Natural killer cell treated with Interleukin-12 subunit alpha and Interleukin-12 subunit beta and Interleukin-15 and Interleukin-18, amount 100 ng/mL, for 72 hours (primary cell): Measurements from ENCODE around the gene TCOF1. TPM values are rescaled to one million over a fixed set of nuclear protein-coding genes. Genes with fewer than 3 reads are reported as not detected.
A peak's percentile ranks its signal among the peaks of the same experiment; 100 is the strongest.

ENCODE experiments used
- ATAC-seq, 2 donors: fragments of 150-1000 bp; cut with Tn5 transposase in 1 of 2; sonication (Bioruptor Pico), chemical (Tn5 transposase) in 1 of 2; 2 replicates each; pipeline ENCODE4 v1.10.0; 2021
- DNase-seq: peaks from one replicate; pipeline ENCODE4 v3.0.0; 2022; ENCODE audit warnings: low spot score
- H3K27ac Mint-ChIP-seq, 2 donors: 1 replicate in 1 of 2; 2 replicates in 1 of 2; pipeline ENCODE4 v1.8.0; 2022; ENCODE audit warnings: mixed read lengths in 2 of 2, mild to moderate bottlenecking in 1 of 2, moderate library complexity in 1 of 2
- H3K27me3 Mint-ChIP-seq, 2 donors: 1 replicate in 1 of 2; 2 replicates in 1 of 2; pipeline ENCODE4 v1.8.0; 2022; ENCODE audit warnings: mixed read lengths in 2 of 2
- H3K36me3 Mint-ChIP-seq: one replicate; pipeline ENCODE4 v1.8.0; 2022; ENCODE audit warnings: mixed read lengths
- H3K4me1 Mint-ChIP-seq, 2 donors: 1 replicate in 1 of 2; 2 replicates in 1 of 2; pipeline ENCODE4 v1.8.0; 2022; ENCODE audit warnings: low read depth in 2 of 2, mixed read lengths in 2 of 2, mild to moderate bottlenecking in 1 of 2
- H3K4me3 Mint-ChIP-seq: one replicate; pipeline ENCODE4 v1.8.0; 2022; ENCODE audit warnings: mixed read lengths
- H3K9me3 Mint-ChIP-seq: 2 replicates; pipeline ENCODE4 v1.8.0; 2022; ENCODE audit warnings: mixed read lengths
- total RNA-seq, 2 donors: library from RNA; stranded (reverse); gene quantifications; one replicate each; pipeline ENCODE4 v1.2.3, GENCODE V29; 2022

The TCOF1 gene
- total RNA-seq, 2 donors from 2014 or later = 70.0 to 140 TPM

DNA sequence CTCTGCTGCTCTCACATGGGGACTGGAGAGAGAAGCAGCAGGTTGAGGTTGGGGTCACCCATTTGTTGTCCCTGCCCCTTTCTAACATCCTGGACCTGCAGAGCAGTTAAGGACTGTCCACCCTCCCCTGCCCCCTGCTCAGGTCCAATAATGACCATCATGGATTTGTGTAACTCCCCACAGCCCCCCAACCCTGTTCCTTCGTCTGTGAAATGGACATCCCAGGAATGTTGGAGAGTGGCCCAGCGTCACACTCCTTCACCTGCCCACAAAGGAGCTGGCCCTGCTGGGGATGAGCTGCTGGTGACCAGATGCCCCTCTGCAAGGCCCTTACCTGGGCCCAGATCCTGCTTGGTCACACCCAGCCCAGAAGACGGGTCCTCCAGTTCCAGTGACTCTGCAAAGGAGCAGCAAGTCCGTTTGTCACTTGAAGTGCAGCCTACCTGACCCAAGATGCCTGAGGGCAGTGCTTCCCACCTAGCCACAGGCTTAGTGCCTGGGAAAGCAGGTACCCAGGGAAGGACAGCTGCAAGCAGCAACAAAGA is 44.8 kb downstream of the TCOF1 start:
- peaks cover 9 to 14% of the 10 kb centered on the region in 2 donors for H3K4me1 Mint-ChIP-seq
- H3K27ac Mint-ChIP-seq = peak overlapping the region in 1 of 2 donors; percentile 49
- H3K9me3 Mint-ChIP-seq = no peaks in the 10 kb centered on the region
- no peak for DNase-seq
- H3K27me3 Mint-ChIP-seq = no peaks in the 10 kb centered on the region
- ATAC-seq = no peak
- H3K36me3 Mint-ChIP-seq = peaks cover 14% of the 10 kb centered on the region
- H3K4me3 Mint-ChIP-seq = no peak overlapping the region

DNA sequence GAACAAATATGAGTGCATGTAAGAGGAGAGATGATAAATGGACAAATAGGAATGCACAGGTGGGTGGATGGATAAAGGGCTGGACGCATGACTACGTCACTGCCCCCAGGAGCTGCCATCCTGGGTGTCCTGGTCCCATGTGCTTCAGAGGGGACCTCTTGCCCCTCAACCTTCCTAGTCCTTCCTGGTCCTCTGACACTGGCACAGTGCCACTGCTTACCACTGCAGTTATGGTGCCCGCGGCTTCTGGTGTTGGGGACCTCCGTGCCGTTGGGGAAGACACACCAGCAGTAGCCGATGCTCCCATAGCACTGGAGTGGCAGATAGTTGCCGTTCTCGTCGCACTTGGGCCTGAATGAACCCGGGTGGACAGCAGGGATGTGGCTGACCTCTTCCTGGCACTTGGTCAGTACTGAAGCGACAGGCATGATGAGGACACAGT is 45.4 kb downstream of the TCOF1 start:
- Mint-ChIP-seq H3K36me3 (peaks cover 14% of the 10 kb centered on the region), H3K9me3 (no peaks in the 10 kb centered on the region), H3K4me1 (peaks cover 6 to 14% of the 10 kb centered on the region in 2 donors), H3K4me3 (no peak overlapping the region), H3K27ac (peak overlapping the region in 1 of 2 donors; percentile 49), H3K27me3 (no peaks in the 10 kb centered on the region)
- no peak for ATAC-seq
- DNase-seq = no peak

DNA sequence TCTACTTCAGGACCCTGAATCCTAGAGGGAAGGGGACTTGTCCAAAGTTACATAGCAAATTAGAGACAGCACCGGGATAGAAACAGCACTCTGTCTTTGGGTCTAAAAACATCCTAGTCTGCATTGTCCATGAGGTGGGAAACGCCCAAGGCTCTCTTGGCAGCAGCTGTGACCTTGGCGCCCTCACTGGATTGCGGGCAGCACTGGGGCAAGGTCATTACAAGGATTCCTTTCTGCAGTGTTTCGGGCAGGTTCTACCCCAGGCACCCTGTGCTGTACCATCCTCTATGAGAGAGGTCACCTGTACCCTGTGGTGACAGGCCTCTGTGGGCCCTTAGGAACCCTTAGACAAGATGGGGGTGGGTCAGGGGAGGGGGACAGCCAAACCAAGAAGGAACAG is 46.6 kb downstream of the TCOF1 start:
- Mint-ChIP-seq H3K27ac (no peak overlapping the region), H3K27me3 (no peaks in the 10 kb centered on the region), H3K9me3 (no peaks in the 10 kb centered on the region), H3K36me3 (peaks cover 14% of the 10 kb centered on the region), H3K4me1 (peaks cover 13 to 14% of the 10 kb centered on the region in 2 donors), H3K4me3 (no peak overlapping the region)
- DNase-seq (no peak), ATAC-seq (no peak)

DNA sequence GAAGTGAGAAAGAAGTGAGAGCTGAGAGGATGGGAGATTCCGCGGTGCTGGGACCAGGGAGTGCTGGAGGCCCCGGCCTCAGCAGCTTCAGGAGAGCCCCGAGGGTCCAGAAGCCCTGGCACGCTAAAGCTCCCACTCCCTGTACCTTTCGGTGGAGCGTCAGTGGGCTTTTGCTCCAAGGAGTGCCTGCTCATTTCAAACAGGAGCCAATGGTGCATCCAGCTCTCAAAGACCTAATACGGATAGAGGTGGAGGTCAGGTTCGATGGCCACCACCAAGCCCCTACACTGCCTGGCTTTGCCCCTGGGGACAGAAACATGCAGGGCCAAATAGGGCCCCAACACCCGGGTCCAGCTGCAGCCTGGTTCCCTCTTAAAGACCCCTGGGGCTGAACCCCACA is 47.0 kb downstream of the TCOF1 start:
- Mint-ChIP-seq H3K4me3 (no peak overlapping the region), H3K27ac (no peak overlapping the region), H3K9me3 (no peaks in the 10 kb centered on the region), H3K36me3 (peaks cover 14% of the 10 kb centered on the region), H3K4me1 (peaks cover 13 to 14% of the 10 kb centered on the region in 2 donors), H3K27me3 (no peaks in the 10 kb centered on the region)
- ATAC-seq = no peak
- DNase-seq = no peak

DNA sequence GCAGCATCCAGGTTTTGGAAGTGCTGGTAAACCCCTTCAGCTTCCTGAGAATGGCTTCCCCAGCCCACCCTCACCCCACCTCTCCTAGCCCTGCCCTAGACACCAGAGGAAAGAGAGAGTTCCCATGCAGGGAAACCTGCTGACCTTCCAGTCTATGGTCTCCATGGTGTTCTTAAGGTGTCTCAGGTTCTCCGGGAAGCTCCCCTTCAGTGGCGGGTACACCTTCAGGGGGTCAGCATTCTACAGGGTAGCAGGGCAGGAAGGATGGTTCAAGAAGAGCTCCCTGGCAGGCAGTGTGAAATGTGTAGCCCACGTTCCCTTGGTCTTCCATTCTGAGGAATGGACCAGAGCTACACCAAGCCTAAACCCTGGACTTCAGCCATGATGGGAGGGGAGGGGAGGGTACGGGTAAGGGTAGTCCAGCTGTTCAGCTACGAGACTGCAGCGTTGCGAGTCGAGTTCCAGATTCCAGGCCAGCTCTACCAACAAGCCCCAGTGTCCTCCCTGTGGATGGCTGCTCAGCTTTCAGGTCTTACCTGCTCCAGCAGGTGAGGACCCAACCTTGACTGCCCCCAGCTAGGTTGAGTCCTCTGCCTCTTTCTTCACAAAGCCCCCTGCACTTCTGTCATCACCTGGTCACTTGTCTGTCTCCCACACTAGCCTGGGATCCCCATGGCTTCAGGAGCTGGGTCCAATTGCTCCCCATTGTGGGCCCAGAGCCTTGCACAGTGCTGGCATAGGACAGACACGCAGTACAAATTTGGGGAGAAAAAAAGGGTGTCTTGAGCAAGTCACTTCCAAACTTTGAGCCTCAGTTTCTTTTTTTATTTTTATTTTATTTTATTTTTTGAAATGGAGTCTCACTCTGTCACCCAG is 47.7 kb downstream of the TCOF1 start:
- H3K4me1 Mint-ChIP-seq = peaks cover 19 to 20% of the 10 kb centered on the region in 2 donors
- no peak for ATAC-seq
- H3K27ac Mint-ChIP-seq = no peak overlapping the region
- DNase-seq = no peak
- no peaks in the 10 kb centered on the region for H3K27me3 Mint-ChIP-seq
- no peak overlapping the region for H3K4me3 Mint-ChIP-seq
- H3K36me3 Mint-ChIP-seq = peaks cover 14% of the 10 kb centered on the region
- H3K9me3 Mint-ChIP-seq = no peaks in the 10 kb centered on the region

DNA sequence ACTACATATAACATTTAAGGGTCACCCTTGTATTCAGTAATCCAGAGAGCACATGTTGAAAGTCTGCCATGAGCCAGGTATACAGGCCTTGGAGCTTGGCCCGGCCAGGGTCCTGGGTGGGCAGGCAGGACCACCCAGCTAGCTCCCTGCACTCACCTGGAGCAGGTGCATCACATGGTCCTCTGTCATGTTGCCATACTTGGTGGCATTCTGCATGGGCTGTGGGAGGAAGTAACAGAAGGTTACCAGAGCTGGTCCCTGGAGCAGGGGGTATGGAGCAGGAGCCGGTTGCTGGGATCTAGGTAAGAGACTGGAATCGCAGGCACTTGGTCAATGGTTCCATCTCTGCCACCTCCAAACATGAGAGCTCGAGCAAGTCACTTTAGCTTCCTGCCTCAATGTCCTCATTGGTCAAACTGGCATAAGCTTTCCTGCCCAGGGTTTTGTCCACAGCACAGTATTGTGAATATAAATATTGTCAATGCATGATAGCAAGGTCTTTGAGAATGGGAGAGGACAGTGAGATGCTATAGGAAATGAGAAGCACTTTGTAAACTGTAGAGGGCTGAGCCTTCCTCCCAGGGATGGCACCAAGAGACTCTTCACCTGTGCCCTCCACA is 48.7 kb downstream of the TCOF1 start:
- H3K36me3 Mint-ChIP-seq = peaks cover 12% of the 10 kb centered on the region
- H3K27me3 Mint-ChIP-seq = no peaks in the 10 kb centered on the region
- peak overlapping the region in 1 of 2 donors; percentile 48 for H3K27ac Mint-ChIP-seq
- ATAC-seq (no peak), DNase-seq (no peak)
- H3K4me3 Mint-ChIP-seq = no peak overlapping the region
- H3K9me3 Mint-ChIP-seq = no peaks in the 10 kb centered on the region
- peaks cover 23 to 26% of the 10 kb centered on the region in 2 donors for H3K4me1 Mint-ChIP-seq

DNA sequence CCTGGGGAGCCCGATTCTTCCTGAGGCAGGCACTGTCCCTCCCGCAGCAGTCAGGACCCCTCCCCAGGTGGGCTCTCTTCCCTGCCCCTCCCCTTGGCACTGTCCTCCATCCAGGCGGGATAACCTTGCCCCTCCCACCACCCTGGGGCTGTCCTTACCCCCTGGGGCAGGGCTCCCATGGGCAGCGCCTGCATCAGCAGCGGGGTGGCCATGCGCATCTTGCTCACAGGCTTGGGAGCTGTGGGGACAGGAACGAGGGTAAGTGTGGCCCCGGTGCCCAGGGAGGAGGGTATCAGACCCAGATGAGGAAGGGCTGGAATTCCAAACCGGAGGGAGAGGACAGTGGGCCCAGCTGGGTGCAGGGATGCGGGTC is 49.2 kb downstream of the TCOF1 start:
- DNase-seq (no peak), ATAC-seq (no peak)
- H3K4me3 Mint-ChIP-seq = no peak overlapping the region
- peaks cover 10% of the 10 kb centered on the region for H3K36me3 Mint-ChIP-seq
- H3K27ac Mint-ChIP-seq = peak overlapping the region in 1 of 2 donors; percentile 48
- H3K9me3 Mint-ChIP-seq = no peaks in the 10 kb centered on the region
- no peaks in the 10 kb centered on the region for H3K27me3 Mint-ChIP-seq
- peaks cover 24 to 27% of the 10 kb centered on the region in 2 donors for H3K4me1 Mint-ChIP-seq

DNA sequence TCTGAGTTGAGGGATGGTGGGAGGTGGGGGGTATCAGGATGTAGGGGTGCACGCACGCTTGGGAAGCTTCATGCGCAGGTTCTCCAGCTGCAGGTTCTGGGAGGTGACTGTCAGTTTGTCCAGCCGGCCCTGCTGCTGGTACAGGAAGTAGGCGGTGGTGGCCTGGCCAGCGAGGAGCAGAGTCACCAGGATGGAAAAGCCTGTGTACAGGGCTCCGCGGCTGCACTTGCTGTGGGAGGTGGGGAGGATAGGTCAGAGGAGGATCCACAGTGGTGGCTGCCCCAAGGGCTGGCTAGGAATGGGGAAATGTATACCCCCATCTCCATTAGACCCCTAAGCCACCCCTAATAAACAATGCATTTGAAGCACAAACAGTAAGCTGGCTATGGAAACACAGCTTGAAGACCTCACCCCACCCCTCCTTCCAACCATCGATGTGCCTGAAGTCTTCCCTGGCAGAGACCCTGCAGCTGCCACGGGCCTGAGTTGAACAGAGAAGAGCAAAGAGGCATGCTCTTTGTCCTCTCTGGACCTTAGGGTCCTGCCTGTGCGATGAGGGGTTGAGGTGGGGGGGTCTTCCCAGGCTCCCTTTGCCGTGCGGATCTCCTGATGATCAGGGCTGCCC is 49.7 kb downstream of the TCOF1 start:
- H3K9me3 Mint-ChIP-seq = no peaks in the 10 kb centered on the region
- no peaks in the 10 kb centered on the region for H3K27me3 Mint-ChIP-seq
- peaks cover 24 to 27% of the 10 kb centered on the region in 2 donors for H3K4me1 Mint-ChIP-seq
- DNase-seq (no peak), ATAC-seq (no peak)
- no peak overlapping the region for H3K4me3 Mint-ChIP-seq
- H3K27ac Mint-ChIP-seq = no peak overlapping the region
- peaks cover 10% of the 10 kb centered on the region for H3K36me3 Mint-ChIP-seq

DNA sequence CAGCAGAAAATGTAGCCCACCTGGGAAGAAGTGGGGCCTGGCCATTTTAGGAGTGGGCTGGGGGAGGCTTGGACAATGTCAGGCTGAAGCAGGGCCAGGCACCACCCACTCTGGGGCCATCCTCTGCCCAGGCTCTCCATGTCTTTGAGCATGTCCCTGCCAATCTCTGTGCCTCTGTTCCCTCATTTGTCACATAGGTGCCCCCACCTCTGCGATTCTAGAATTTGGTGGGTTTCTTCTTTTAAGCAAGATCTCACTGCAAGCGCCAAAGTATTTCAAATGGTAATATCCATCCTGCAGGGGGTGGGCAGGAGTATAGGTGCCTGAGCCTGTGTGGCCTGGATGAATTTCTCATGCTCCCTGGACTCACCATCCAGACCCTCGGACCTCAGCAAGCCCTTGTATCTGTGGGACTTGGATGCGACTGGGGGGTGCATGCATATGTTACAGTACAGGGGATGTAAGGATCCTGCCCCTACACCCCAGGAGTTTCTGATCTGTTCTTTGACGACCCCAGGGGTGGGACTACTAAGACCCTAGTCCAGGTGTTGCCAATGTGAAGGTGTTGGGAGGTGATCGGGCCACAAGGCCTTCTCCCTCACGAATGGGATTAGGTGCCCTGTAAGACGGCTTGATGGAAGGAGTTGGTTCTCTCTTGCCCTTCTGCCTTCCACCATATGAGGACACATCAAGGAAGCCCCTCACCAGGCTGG is 50.9 kb downstream of the TCOF1 start:
- Mint-ChIP-seq H3K4me3 (peak overlapping the region; percentile 50), H3K27me3 (no peaks in the 10 kb centered on the region), H3K4me1 (peaks cover 36 to 37% of the 10 kb centered on the region in 2 donors), H3K9me3 (no peaks in the 10 kb centered on the region), H3K36me3 (peaks cover 9% of the 10 kb centered on the region), H3K27ac (peak overlapping the region in 1 of 2 donors; percentile 49)
- DNase-seq = no peak
- no peak for ATAC-seq

DNA sequence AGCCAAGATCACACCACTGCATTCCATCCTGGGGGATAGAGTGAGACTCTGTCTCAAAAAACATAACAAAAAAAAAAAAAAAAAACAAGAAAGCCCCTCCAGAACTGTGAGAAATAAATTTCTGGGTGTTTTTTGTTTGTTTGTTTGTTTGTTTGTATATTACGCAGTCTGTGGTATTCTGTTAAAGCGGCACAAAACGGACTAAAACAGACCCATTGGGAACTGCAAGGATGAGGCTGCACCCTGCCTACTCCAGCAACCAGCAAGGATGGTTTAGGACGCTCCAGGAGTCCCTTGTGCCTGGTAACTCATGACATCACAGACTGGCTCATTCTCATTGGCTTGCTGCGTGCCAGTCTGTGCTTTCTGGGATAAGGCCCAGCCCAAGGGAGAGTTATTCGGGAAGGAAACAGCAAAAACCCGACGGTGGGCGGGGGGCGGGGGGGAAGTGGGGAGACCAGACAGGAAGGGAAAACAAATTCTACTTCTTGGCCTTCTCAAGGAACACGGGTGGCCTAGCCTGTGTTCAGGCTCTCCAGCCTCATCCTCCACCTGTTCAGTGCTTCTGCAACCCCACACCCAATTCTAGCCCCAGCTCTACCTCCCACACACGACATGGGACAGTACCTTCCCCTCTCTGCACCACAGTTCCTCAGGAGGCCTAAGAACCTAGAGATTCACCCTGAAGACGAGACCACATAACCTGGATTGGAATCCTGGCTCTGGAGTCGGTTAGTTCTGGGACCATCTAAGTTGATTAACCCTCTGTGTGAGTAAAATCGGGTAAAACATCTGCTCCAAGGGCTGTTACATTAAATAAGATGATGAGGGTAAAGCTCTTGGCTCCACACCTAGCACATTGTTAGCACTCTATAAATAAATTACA is 52.4 kb downstream of the TCOF1 start:
- Mint-ChIP-seq H3K36me3 (peaks cover 9% of the 10 kb centered on the region), H3K9me3 (no peaks in the 10 kb centered on the region), H3K4me1 (peaks cover 40 to 45% of the 10 kb centered on the region in 2 donors), H3K4me3 (peak overlapping the region; percentile 99), H3K27ac (peak overlapping the region; percentile 95 to 99), H3K27me3 (no peaks in the 10 kb centered on the region)
- DNase-seq (no peak), ATAC-seq (peak in 1 of 2 donors; percentile 35)

DNA sequence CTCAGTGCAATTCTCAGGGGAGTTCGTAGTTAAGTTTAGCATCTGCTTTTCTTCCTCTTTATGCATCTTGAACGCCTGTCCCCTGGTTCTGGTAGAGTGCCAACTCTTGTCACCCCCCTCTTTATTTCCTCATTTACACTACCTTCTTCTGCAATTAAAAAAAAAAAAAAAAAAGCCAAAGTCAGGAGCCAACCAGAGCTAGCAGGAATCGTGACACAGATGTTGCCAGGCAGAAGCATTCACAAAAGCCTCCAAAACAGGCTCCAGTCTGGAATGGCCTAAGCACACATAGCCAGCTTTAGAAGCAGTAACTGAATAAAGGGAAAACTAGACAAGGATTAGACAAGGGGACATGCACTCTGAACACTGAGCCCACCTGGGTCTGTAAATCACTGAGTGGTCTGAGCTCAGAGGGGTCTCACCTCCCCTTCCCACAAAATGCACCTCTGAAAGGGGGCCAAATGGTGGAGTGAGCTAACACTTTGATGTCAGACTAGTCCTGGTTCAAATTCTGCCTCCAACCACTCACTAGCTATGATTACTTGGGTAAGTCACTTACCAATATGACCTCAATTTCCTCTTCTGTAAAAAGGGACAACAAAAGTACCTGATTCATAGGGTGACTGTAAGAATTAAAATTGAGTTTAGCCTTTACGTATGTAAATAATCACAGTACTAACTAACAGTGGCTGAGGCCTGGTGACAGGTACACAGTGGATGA is 53.2 kb downstream of the TCOF1 start:
- H3K4me3 Mint-ChIP-seq = peak overlapping the region; percentile 99
- no peaks in the 10 kb centered on the region for H3K9me3 Mint-ChIP-seq
- peak overlapping the region; percentile 95 to 99 for H3K27ac Mint-ChIP-seq
- DNase-seq (no peak), ATAC-seq (peak in 1 of 2 donors; percentile 5)
- H3K27me3 Mint-ChIP-seq = no peaks in the 10 kb centered on the region
- H3K4me1 Mint-ChIP-seq = peaks cover 43 to 50% of the 10 kb centered on the region in 2 donors
- H3K36me3 Mint-ChIP-seq = peaks cover 9% of the 10 kb centered on the region
